ENCODE data around the gene UBE2Q1.

The UBE2Q1 gene

DNA sequence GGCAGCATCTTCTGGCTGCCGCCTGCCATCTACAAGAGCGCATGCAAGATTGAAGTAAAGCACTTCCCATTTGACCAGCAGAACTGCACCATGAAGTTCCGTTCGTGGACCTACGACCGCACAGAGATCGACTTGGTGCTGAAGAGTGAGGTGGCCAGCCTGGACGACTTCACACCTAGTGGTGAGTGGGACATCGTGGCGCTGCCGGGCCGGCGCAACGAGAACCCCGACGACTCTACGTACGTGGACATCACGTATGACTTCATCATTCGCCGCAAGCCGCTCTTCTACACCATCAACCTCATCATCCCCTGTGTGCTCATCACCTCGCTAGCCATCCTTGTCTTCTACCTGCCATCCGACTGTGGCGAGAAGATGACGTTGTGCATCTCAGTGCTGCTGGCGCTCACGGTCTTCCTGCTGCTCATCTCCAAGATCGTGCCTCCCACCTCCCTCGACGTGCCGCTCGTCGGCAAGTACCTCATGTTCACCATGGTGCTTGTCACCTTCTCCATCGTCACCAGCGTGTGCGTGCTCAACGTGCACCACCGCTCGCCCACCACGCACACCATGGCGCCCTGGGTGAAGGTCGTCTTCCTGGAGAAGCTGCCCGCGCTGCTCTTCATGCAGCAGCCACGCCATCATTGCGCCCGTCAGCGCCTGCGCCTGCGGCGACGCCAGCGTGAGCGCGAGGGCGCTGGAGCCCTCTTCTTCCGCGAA lies 12.9 kb upstream of the UBE2Q1 start:
- no peak for DNase-seq (ENCODE audit: low spot score)
- TF ChIP-seq, protein P1, sequence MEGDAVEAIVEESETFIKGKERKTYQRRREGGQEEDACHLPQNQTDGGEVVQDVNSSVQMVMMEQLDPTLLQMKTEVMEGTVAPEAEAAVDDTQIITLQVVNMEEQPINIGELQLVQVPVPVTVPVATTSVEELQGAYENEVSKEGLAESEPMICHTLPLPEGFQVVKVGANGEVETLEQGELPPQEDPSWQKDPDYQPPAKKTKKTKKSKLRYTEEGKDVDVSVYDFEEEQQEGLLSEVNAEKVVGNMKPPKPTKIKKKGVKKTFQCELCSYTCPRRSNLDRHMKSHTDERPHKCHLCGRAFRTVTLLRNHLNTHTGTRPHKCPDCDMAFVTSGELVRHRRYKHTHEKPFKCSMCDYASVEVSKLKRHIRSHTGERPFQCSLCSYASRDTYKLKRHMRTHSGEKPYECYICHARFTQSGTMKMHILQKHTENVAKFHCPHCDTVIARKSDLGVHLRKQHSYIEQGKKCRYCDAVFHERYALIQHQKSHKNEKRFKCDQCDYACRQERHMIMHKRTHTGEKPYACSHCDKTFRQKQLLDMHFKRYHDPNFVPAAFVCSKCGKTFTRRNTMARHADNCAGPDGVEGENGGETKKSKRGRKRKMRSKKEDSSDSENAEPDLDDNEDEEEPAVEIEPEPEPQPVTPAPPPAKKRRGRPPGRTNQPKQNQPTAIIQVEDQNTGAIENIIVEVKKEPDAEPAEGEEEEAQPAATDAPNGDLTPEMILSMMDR (IDR thresholded peaks at IDR 0.05; ENCODE audit: poor library complexity, severe bottlenecking), result no peak
- H3K36me3 ChIP-seq (ENCODE audit: low read depth), result no peaks in the 10 kb centered on the region

DNA sequence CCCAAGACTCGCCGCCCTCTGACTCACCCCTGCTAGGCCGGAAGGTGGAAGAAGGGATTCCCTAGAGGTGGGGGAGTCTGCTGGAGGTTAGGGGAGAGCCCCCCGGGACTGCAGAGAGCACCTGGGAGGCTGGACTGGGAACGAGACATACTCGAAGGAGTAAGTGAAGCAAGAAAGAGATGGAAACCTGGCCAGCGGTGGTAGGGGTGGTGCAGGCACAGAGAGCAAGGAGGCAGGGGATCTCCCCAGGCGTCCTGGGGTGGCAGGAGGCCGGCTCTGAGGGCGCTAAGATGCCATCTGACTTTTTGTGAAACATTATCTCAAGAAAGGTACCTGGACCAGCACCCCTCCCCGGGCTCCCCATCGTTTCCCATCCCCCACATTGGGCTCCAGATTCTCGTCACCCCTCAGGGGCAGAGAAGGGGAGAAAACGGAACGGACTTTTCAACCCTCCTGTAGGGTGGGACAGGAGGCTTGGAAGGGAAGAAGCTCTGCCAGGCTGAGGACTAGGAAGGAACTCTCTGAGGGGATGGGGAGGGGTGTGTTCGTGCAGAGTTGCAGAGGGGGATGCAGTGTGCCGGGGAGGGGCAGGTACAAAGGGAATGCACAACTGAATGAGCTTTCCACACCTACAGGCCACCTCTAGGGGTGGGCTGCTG lies 9.8 kb upstream of the UBE2Q1 start:
- DNase-seq (ENCODE audit: low spot score) (no peak), ATAC-seq (ENCODE audit: low read depth) (no peak)
- TF ChIP-seq, protein P1 (IDR thresholded peaks at IDR 0.05; ENCODE audit: poor library complexity, severe bottlenecking), result no peak
- Histone ChIP-seq H3K9me3 (ENCODE audit: severe bottlenecking) (no peaks in the 10 kb centered on the region), H3K4me1 (ENCODE audit: insufficient read depth, poor library complexity, severe bottlenecking) (no peaks in the 10 kb centered on the region), H3K27ac (ENCODE audit: poor library complexity, severe bottlenecking) (no peak overlapping the region), H3K27me3 (ENCODE audit: insufficient read depth, poor library complexity, severe bottlenecking) (peaks cover 14% of the 10 kb centered on the region), H3K36me3 (ENCODE audit: low read depth) (no peaks in the 10 kb centered on the region), H3K4me3 (ENCODE audit: severe bottlenecking) (peak overlapping the region; percentile 3)

More for the DNA sequence above, 12.9 kb upstream of the UBE2Q1 start:
- no peak overlapping the region for H3K4me3 ChIP-seq (ENCODE audit: severe bottlenecking)
- H3K27me3 ChIP-seq (ENCODE audit: insufficient read depth, poor library complexity, severe bottlenecking), result peaks cover 8% of the 10 kb centered on the region
- no peaks in the 10 kb centered on the region for H3K9me3 ChIP-seq (ENCODE audit: severe bottlenecking)
- no peak overlapping the region for H3K27ac ChIP-seq (ENCODE audit: poor library complexity, severe bottlenecking)
- no peaks in the 10 kb centered on the region for H3K4me1 ChIP-seq (ENCODE audit: insufficient read depth, poor library complexity, severe bottlenecking)
- no peak for ATAC-seq (ENCODE audit: low read depth)

DNA sequence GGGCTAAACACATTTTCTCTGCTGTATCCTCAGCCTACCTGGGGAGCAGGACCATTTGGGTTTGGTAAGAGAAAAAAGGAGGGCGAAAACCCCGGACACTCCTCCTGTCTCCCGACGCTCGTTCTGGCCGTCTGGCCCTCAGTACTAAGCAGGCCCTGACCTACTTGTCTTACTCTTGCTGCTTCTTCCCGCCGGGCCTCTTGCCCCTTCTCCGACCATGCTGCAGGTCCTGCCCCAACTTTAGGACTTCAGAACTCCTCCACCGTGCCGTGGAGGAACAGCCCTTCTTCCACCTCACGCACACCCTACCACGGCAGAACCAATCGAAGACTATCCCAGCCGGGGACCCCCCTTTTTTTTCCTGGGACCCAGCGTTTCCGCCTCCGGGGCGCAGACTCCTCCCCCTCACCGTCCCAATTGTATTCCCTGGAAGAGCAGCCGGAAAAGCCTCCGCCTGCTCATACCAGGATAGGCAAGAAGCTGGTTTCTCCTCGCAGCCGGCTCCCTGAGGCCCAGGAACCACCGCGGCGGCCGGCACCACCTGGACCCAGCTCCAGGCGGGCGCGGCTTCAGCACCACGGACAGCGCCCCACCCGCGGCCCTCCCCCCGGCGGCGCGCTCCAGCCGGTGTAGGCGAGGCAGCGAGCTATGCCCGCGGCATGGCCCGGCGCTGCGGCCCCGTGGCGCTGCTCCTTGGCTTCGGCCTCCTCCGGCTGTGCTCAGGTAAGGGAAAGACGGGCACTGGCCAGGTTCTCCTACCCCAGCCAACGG lies 9.1 kb upstream of the UBE2Q1 start, which contains the start of gene CHRNB2:
TSS of gene CHRNB2 (plus strand) at position 393 of the 771 bp plus-strand sequence. CDS start at position 660, 267 bp downstream.
- H3K36me3 ChIP-seq (ENCODE audit: low read depth), result no peaks in the 10 kb centered on the region
- ATAC-seq (ENCODE audit: low read depth), result peak; percentile 96
- H3K9me3 ChIP-seq (ENCODE audit: severe bottlenecking), result no peaks in the 10 kb centered on the region
- H3K4me3 ChIP-seq (ENCODE audit: severe bottlenecking), result peak within 1 kb of the TSS; percentile 3
- peaks cover 14% of the 10 kb centered on the region for H3K27me3 ChIP-seq (ENCODE audit: insufficient read depth, poor library complexity, severe bottlenecking)
- H3K27ac ChIP-seq (ENCODE audit: poor library complexity, severe bottlenecking), result no peak within 1 kb of the TSS
- no peak for DNase-seq (ENCODE audit: low spot score)
- H3K4me1 ChIP-seq (ENCODE audit: insufficient read depth, poor library complexity, severe bottlenecking), result no peaks in the 10 kb centered on the region
- TF ChIP-seq, protein P1 (IDR thresholded peaks at IDR 0.05; ENCODE audit: poor library complexity, severe bottlenecking), result no peak

DNA sequence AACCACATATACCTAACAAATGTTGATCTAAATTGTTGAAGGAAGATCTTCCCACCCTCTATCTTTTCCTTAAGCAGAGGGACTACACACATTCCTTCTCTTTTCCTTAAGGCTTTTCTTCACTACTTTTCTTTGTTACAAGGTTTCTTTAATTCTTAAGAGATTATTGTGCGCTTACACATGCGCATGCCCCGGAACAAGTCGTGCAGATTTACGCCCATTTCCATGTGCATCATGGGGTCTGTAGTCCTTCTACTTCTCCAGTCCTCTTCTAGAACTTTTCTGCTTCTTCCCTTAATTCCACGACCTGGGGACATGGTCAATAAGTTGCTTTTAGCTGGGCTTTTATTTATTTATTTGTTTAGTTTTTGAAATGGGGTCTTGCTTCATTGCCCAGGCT lies 7.4 kb upstream of the UBE2Q1 start:
- no peak for ATAC-seq (ENCODE audit: low read depth)

More for the DNA sequence above, 7.4 kb upstream of the UBE2Q1 start:
- peaks cover 14% of the 10 kb centered on the region for H3K27me3 ChIP-seq (ENCODE audit: insufficient read depth, poor library complexity, severe bottlenecking)
- no peaks in the 10 kb centered on the region for H3K9me3 ChIP-seq (ENCODE audit: severe bottlenecking)
- no peak overlapping the region for H3K27ac ChIP-seq (ENCODE audit: poor library complexity, severe bottlenecking)
- H3K4me1 ChIP-seq (ENCODE audit: insufficient read depth, poor library complexity, severe bottlenecking), result no peaks in the 10 kb centered on the region
- DNase-seq (ENCODE audit: low spot score), result no peak
- H3K4me3 ChIP-seq (ENCODE audit: severe bottlenecking), result no peak overlapping the region
- no peaks in the 10 kb centered on the region for H3K36me3 ChIP-seq (ENCODE audit: low read depth)
- TF ChIP-seq, protein P1 (IDR thresholded peaks at IDR 0.05; ENCODE audit: poor library complexity, severe bottlenecking), result no peak

All from RWPE2 (cell line).